ENCODE results near the gene TMSB10.
A peak's percentile ranks its signal among the peaks of the same experiment; 100 is the strongest.

Gene TMSB10

GRCh38 chr2:84880395-84880644, 25.1 kb upstream of the TMSB10 start:
- DNase-seq (ENCODE audit: low spot score) = no peak

- peak; percentile 78 for DNase-seq (ENCODE audit: low spot score)
These were observed 24.6 kb upstream of the TMSB10 start, which contains the start of gene TRABD2A for GRCh38 chr2:84880645-84881521. Gene TRABD2A (minus strand): TSS chr2:84881084. CDS start chr2:84881039, 45 bp downstream.

- peak; percentile 85 for DNase-seq (ENCODE audit: low spot score)
These were observed 23.7 kb upstream of the TMSB10 start for GRCh38 chr2:84881581-84882413.

GRCh38 chr2:84882414-84882738, 23.1 kb upstream of the TMSB10 start:
- DNase-seq (ENCODE audit: low spot score) = no peak

- DNase-seq (ENCODE audit: low spot score) = no peak
These were observed 22.5 kb upstream of the TMSB10 start for GRCh38 chr2:84882775-84883550.

- no peak for DNase-seq (ENCODE audit: low spot score)
These were observed 21.0 kb upstream of the TMSB10 start for GRCh38 chr2:84884449-84884848.

GRCh38 chr2:84885111-84885510, 20.3 kb upstream of the TMSB10 start:
- DNase-seq (ENCODE audit: low spot score) = no peak

GRCh38 chr2:84886791-84887190, 18.7 kb upstream of the TMSB10 start:
- peak; percentile 11 for DNase-seq (ENCODE audit: low spot score)

GRCh38 chr2:84888401-84889276, 16.8 kb upstream of the TMSB10 start:
- DNase-seq (ENCODE audit: low spot score) = peak; percentile 26

GRCh38 chr2:84889332-84889731, 16.1 kb upstream of the TMSB10 start:
- DNase-seq (ENCODE audit: low spot score) = no peak

- no peak for DNase-seq (ENCODE audit: low spot score)
These were observed 14.0 kb upstream of the TMSB10 start for GRCh38 chr2:84891355-84892010.

GRCh38 chr2:84894131-84894586, 11.3 kb upstream of the TMSB10 start:
- DNase-seq (ENCODE audit: low spot score) = no peak

GRCh38 chr2:84894758-84895520, 10.5 kb upstream of the TMSB10 start:
- no peak for DNase-seq (ENCODE audit: low spot score)

GRCh38 chr2:84896567-84896966, 8.9 kb upstream of the TMSB10 start:
- no peak for DNase-seq (ENCODE audit: low spot score)

GRCh38 chr2:84897773-84898172, 7.7 kb upstream of the TMSB10 start:
- DNase-seq (ENCODE audit: low spot score) = no peak

- DNase-seq (ENCODE audit: low spot score) = no peak
These were observed 5.9 kb upstream of the TMSB10 start for GRCh38 chr2:84899304-84900204.

GRCh38 chr2:84900971-84901370, 4.5 kb upstream of the TMSB10 start:
- no peak for DNase-seq (ENCODE audit: low spot score)

GRCh38 chr2:84901593-84902120, 3.8 kb upstream of the TMSB10 start:
- DNase-seq (ENCODE audit: low spot score) = no peak

- DNase-seq (ENCODE audit: low spot score) = no peak
These were observed 2.9 kb upstream of the TMSB10 start for GRCh38 chr2:84902526-84902925.
